Measurements from ENCODE around the gene SLC25A53. TPM values are rescaled to one million over a fixed set of nuclear protein-coding genes. Genes with fewer than 3 reads are reported as not detected.

SLC25A53 gene
- total and polyA plus RNA-seq, 10 of the 15 experiments (the other 5 are each of a cell fraction or from before 2014, with no cell fraction given), result 4.1 to 11.4 (median 7.6) TPM

DNA sequence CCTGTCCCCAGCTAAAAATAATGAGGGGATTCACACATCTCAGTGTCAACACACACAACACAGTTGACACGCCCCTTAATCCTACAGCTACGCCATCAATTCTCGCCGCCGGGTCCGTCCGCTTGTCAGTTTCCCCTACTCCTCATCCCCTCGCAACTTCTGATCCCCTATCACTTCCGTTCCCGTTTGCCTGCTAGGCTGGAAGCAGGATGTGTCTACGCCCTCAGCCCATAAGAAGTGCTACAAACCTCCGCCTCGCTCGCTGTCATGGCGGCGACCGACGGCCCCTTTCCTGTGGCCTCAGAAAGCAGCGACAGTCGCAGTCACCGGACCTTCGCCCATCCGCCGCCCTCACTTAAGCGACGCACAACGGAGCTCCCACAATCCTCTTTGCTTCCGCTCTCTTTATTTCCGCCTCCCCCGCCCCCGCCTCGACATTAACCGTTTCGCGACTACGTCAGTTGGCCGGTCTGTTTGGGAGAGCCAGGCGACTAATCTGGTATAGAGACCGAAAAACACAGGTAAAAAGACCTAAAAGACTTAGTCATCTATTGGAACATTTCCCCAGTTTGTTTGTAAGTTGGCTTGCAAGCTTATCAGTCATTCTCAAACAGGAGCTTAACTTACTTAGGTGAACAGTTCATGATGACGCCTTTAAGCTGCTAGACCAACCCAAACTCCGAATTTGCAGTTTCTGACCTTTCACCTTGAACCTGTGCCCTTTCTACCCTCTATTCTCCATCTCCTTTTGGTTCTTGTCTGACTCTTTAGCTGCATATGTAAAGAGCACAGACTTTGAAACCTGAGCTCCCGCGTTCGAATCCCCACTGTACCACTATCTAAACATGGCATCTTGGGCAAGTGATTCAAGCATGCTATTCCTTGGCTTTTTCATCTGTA, at the start of gene SLC25A53 (continued):
- TF ChIP-seq, protein P1, sequence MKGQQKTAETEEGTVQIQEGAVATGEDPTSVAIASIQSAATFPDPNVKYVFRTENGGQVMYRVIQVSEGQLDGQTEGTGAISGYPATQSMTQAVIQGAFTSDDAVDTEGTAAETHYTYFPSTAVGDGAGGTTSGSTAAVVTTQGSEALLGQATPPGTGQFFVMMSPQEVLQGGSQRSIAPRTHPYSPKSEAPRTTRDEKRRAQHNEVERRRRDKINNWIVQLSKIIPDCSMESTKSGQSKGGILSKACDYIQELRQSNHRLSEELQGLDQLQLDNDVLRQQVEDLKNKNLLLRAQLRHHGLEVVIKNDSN (IDR thresholded peaks at IDR 0.05; ENCODE audit: borderline replicate concordance, extremely low read length, insufficient read depth, low read depth, low read length), result no peak
- no peak for TF ChIP-seq BMI1 (IDR thresholded peaks at IDR 0.05; ENCODE audit: borderline replicate concordance)
- TF ChIP-seq MYC (IDR thresholded peaks at IDR 0.05; ENCODE audit: insufficient read depth, insufficient read length, insufficient replicate concordance, low read length, severe bottlenecking), result no peak
- no peak for TF ChIP-seq CUX1 (IDR thresholded peaks at IDR 0.05; ENCODE audit: insufficient replicate concordance, low read depth, low read length)
- TF ChIP-seq SREBF2 (IDR thresholded peaks at IDR 0.05; ENCODE audit: low read length), result no peak
- peak; percentile 43 for TF ChIP-seq ATF2 (IDR thresholded peaks at IDR 0.05; ENCODE audit: low read length)
- peak in 1 of 2 experiments; percentile 61; a peak in 2 of 4 replicates for TF ChIP-seq IKZF2 (IDR thresholded peaks at IDR 0.05)
- TF ChIP-seq KAT2A (conservative IDR thresholded peaks at IDR 0.05; ENCODE audit: control insufficient read depth, low read depth, low read length), result no peak
- TF ChIP-seq KLF5 (IDR thresholded peaks at IDR 0.05; ENCODE audit: partially characterized antibody), result peak; percentile 44
- peak; percentile 98 for TF ChIP-seq CREM (IDR thresholded peaks at IDR 0.05; ENCODE audit: low read depth)
- TF ChIP-seq PBX3 (IDR thresholded peaks at IDR 0.05; ENCODE audit: insufficient replicate concordance, low read depth, low read length), result no peak
- TF ChIP-seq CEBPB (IDR thresholded peaks at IDR 0.05; ENCODE audit: borderline replicate concordance in 1 of 2, low read depth in 2 of 2, low read length in 2 of 2), result no peak
- TF ChIP-seq TBL1XR1 (IDR thresholded peaks at IDR 0.05; ENCODE audit: low read depth, low read length), result no peak
- no peak for TF ChIP-seq YBX1 (IDR thresholded peaks at IDR 0.05)
- no peak for TF ChIP-seq SIN3A (IDR thresholded peaks at IDR 0.05; ENCODE audit: low read depth, low read length)
- TF ChIP-seq SRF (IDR thresholded peaks at IDR 0.05; ENCODE audit: low read depth in 2 of 2, low read length in 2 of 2), result peak; percentile 63 to 83
- peak; percentile 80; the same call in 1 of the 2 replicates for TF ChIP-seq POLR2A (IDR thresholded peaks at IDR 0.05; ENCODE audit: low read depth, low read length)
- no peak for TF ChIP-seq HDAC2 (IDR thresholded peaks at IDR 0.05)
- no peak for TF ChIP-seq MXI1 (IDR thresholded peaks at IDR 0.05; ENCODE audit: low read depth, low read length)
- peak; percentile 80 for TF ChIP-seq HCFC1 (IDR thresholded peaks at IDR 0.05; ENCODE audit: low read length)

Data from GM12878 (cell line).